Measurements from ENCODE around the gene NDFIP1.

Gene NDFIP1

GRCh38 chr5:142167458-142167857 is 58.9 kb downstream of the NDFIP1 start:
- no peak overlapping the region for H3K4me3 ChIP-seq (replicated peaks in 1 of 2; ENCODE audit: low read depth in 2 of 2, low read length in 2 of 2)
- no peak for DNase-seq (ENCODE audit: low read depth in 2 of 2)
- TF ChIP-seq CTCF (IDR thresholded peaks at IDR 0.05; ENCODE audit: low read depth, low read length): peak; percentile 11

- TF ChIP-seq CTCF (IDR thresholded peaks at IDR 0.05; ENCODE audit: low read depth, low read length): no peak
- DNase-seq (ENCODE audit: low read depth in 2 of 2): no peak
- no peak overlapping the region for H3K4me3 ChIP-seq (replicated peaks in 1 of 2; ENCODE audit: low read depth in 2 of 2, low read length in 2 of 2)
Observed at GRCh38 chr5:142168365-142168764, 59.8 kb downstream of the NDFIP1 start.

GRCh38 chr5:142170254-142170953 is 61.8 kb downstream of the NDFIP1 start:
- no peak for TF ChIP-seq CTCF (IDR thresholded peaks at IDR 0.05; ENCODE audit: low read depth, low read length)
- no peak for DNase-seq (ENCODE audit: low read depth in 2 of 2)
- H3K4me3 ChIP-seq (replicated peaks in 1 of 2; ENCODE audit: low read depth in 2 of 2, low read length in 2 of 2): no peak overlapping the region

GRCh38 chr5:142171270-142171669 is 62.7 kb downstream of the NDFIP1 start:
- no peak for TF ChIP-seq CTCF (IDR thresholded peaks at IDR 0.05; ENCODE audit: low read depth, low read length)
- no peak for DNase-seq (ENCODE audit: low read depth in 2 of 2)
- no peak overlapping the region for H3K4me3 ChIP-seq (replicated peaks in 1 of 2; ENCODE audit: low read depth in 2 of 2, low read length in 2 of 2)

- no peak for DNase-seq (ENCODE audit: low read depth in 2 of 2)
- no peak for TF ChIP-seq CTCF (IDR thresholded peaks at IDR 0.05; ENCODE audit: low read depth, low read length)
- no peak overlapping the region for H3K4me3 ChIP-seq (replicated peaks in 1 of 2; ENCODE audit: low read depth in 2 of 2, low read length in 2 of 2)
Observed at GRCh38 chr5:142175039-142175438, 66.5 kb downstream of the NDFIP1 start.

GRCh38 chr5:142175461-142176142 is 67.0 kb downstream of the NDFIP1 start:
- TF ChIP-seq CTCF (IDR thresholded peaks at IDR 0.05; ENCODE audit: low read depth, low read length): no peak
- H3K4me3 ChIP-seq (replicated peaks in 1 of 2; ENCODE audit: low read depth in 2 of 2, low read length in 2 of 2): no peak overlapping the region
- no peak for DNase-seq (ENCODE audit: low read depth in 2 of 2)
